AG04450 (cell line): ENCODE measurements around the gene MYO1E. TPM values are rescaled to one million over a fixed set of nuclear protein-coding genes. Genes with fewer than 3 reads are reported as not detected.

Source experiments
- CTCF ChIA-PET: fragments of 300-600, 350-600 bp; formaldehyde crosslinking; extraction: SDS; loops from one replicate; lab custom pipeline; 2022; ENCODE audit warnings: antibody characterized with exemption, inconsistent platforms; lab: Charles Lee
- POLR2A ChIA-PET: fragments of 350-600 bp; formaldehyde crosslinking; extraction: SDS; loops from one replicate; lab custom pipeline; 2021; ENCODE audit warnings: antibody characterized with exemption, inconsistent platforms; lab: Yijun Ruan, JAX
- DNase-seq: peaks from one replicate; pipeline ENCODE4 v3.0.0-alpha.2; 2011; ENCODE audit warnings: low read depth, low spot score
- H3K27ac ChIP-seq: one replicate; pipeline ENCODE4 v1.5.1; 2012; ENCODE audit warnings: low read depth, low read length, control low read depth
- H3K27me3 ChIP-seq: one replicate; pipeline ENCODE4 v1.6.0; 2012; ENCODE audit warnings: low read length; ENCODE audit not compliant: control insufficient read depth, insufficient read depth
- H3K4me3 ChIP-seq: 2 replicates; pipeline ENCODE4 v1.5.1; 2011; ENCODE audit warnings: mild to moderate bottlenecking, low read depth, low read length, control low read depth
- H3K9me3 ChIP-seq: 2 replicates; pipeline ENCODE4 v1.5.1; 2012; ENCODE audit warnings: low read length; ENCODE audit not compliant: control insufficient read depth, insufficient read depth
- polyA plus RNA-seq: library from polyadenylated mRNA; depleted of rRNA; stranded (reverse); fragments of >200 nt; gene quantifications from 2 replicates; pipeline ENCODE4 v1.2.3, GENCODE V29; 2011
- TF ChIP-seq, protein P1 (sequence below): IDR thresholded peaks from 2 replicates; pipeline ENCODE4 v1.5.1; 2011; ENCODE audit warnings: low read depth, low read length, control low read depth, inconsistent platforms

The MYO1E gene
- polyA plus RNA-seq, 1 experiment, result 49.1 TPM

DNA sequence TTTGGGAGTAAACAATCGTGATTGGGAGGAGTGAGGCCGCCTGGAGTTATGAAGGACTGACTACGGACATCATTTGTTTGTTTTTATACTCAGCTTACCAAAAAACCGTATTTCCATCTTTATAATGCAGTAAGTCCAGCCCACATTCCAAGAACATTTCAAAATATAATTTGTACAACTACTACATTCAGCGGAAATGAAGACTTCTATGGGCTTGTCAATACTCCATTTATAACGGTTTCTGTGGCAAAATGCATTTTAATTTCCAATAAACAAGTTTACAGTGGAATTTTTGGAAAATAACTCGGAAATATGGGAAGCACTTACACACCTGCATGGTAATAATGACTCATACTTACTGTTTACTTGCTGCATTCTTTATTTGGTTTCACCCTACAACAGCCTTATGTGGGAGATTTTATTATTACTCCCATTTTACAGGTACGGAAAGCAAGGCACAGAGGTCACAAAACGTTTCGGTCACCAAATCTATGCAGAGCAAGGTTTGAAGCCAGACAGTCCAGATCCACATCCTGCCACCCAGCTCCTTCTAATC is 103.7 kb downstream of the MYO1E start:
- ChIA-PET CTCF (interaction anchor here (1.8 kb wide), 1 partner anchor 22 kb away, joined by 7 read pairs; no protein-coding TSS in a partner anchor), POLR2A (interaction anchor here (0.6 kb wide), 1 partner anchor 14 kb away, joined by 3 read pairs; no protein-coding TSS in a partner anchor)
- H3K9me3 ChIP-seq, result no peaks in the 10 kb centered on the region
- no peak for DNase-seq
- TF ChIP-seq, protein P1, sequence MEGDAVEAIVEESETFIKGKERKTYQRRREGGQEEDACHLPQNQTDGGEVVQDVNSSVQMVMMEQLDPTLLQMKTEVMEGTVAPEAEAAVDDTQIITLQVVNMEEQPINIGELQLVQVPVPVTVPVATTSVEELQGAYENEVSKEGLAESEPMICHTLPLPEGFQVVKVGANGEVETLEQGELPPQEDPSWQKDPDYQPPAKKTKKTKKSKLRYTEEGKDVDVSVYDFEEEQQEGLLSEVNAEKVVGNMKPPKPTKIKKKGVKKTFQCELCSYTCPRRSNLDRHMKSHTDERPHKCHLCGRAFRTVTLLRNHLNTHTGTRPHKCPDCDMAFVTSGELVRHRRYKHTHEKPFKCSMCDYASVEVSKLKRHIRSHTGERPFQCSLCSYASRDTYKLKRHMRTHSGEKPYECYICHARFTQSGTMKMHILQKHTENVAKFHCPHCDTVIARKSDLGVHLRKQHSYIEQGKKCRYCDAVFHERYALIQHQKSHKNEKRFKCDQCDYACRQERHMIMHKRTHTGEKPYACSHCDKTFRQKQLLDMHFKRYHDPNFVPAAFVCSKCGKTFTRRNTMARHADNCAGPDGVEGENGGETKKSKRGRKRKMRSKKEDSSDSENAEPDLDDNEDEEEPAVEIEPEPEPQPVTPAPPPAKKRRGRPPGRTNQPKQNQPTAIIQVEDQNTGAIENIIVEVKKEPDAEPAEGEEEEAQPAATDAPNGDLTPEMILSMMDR, result no peak
- H3K27ac ChIP-seq, result no peak overlapping the region
- no peak overlapping the region for H3K4me3 ChIP-seq
- H3K27me3 ChIP-seq, result no peaks in the 10 kb centered on the region

DNA sequence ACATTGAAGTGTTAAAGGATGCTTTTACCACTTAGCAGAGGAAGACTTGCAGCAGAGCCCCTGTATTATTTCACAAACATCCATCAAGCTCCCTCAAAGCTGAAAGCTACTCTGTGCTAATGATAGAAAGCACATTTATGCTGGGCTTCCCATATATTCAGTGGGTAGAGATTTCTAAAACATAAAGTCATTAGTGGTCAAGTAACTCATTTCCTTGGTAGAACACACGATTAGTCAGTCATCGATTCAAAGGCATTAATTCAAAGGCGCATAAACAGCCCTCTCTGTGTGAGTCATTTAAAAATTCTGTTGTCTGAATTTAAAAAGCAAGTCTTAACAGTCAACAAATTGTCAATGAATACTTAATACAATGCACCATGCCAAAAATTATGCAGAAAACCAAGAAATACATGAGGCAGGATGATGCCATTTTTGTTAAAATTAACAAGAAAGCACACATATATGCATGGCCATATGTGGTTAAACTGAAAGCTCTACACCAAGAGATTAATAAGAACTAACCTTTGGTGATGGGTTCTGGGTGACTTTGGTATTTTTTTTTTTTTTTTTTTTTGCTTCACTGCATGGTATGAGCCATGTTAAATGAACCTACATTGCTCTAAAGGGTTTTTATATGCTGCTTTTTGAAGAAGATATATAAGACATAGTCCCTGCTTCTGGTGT is 104.4 kb downstream of the MYO1E start:
- H3K27me3 ChIP-seq, result no peaks in the 10 kb centered on the region
- no peaks in the 10 kb centered on the region for H3K9me3 ChIP-seq
- H3K27ac ChIP-seq, result no peak overlapping the region
- no peak for DNase-seq
- no peak overlapping the region for H3K4me3 ChIP-seq
- ChIA-PET POLR2A (interaction anchor here (0.6 kb wide), 1 partner anchor 15 kb away, joined by 3 read pairs; no protein-coding TSS in a partner anchor), CTCF (interaction anchor here (0.6 kb wide), 1 partner anchor 46 kb away, joined by 3 read pairs; no protein-coding TSS in a partner anchor)
- TF ChIP-seq, protein P1, result no peak

DNA sequence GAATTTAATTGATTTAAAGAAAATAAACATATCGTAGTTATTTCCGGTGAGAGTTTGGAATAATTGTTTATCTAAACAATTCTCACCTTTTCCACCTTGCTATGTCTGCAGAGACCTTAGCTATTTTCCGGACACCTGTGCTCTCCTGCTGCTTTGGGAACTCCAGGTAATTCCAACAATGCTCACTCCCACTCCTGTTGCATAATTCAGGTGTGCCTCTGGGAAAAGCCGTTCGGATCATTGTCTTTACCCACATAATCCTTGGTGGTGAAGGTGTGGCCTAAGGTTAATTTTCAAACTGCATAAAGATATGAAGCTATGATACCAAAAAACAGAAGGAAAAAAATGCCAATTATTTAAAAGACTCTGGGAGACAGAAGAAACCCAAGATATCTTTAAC is 106.6 kb downstream of the MYO1E start:
- TF ChIP-seq, protein P1, result no peak
- Histone ChIP-seq H3K27ac (no peak overlapping the region), H3K4me3 (no peak overlapping the region), H3K9me3 (no peaks in the 10 kb centered on the region), H3K27me3 (no peaks in the 10 kb centered on the region)
- no peak for DNase-seq
- ChIA-PET CTCF (interaction anchor here (0.6 kb wide), 1 partner anchor 425 kb away, joined by 3 read pairs; no protein-coding TSS in a partner anchor), POLR2A (no interaction called here)

DNA sequence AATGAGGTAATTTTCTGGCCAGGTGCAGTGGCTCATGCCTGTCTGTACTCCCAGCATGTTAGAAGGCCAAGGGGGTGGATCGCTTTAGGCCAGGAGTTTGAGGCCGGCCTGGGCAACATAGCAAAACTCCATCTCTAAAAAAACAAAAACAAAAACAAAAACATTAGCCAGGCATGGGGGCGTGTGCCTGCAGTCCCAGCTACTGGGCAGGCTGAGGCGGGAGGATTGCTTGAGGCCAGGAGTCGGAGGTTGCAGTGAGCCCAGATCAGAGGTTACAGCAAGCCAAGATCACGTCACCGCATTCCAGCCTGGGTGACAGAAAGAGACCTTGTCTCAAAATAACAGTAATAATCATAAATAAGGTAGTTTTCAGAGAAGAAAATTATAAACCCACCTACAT is 110.4 kb downstream of the MYO1E start:
- Histone ChIP-seq H3K9me3 (no peaks in the 10 kb centered on the region), H3K4me3 (no peak overlapping the region), H3K27me3 (no peaks in the 10 kb centered on the region), H3K27ac (no peak overlapping the region)
- TF ChIP-seq, protein P1, result no peak
- ChIA-PET CTCF (interaction anchor here (8.1 kb wide), 1 partner anchor 16 kb away, joined by 44 read pairs; no protein-coding TSS in a partner anchor), POLR2A (interaction anchor here (0.6 kb wide), 1 partner anchor 9 kb away, joined by 3 read pairs; no protein-coding TSS in a partner anchor)
- DNase-seq, result no peak

DNA sequence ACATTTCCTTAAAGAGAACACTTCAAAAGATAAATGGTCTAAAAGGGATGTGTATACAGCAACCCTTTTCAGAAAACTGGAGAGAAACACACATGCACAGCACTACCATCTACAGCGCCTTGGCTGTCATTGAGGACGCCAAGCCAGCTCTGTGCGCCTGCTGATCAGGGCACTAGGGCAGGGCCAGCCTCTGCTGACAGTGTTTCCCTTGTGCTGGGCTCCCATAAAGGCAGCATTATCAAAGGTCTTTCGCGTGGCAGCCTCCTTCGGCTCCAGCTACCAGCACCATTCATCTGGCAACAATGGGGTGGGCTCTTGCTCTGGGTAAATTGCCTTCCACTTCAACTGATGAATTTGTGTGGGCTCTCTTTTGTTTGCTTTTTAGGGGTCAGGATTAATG is 112.6 kb downstream of the MYO1E start:
- ChIA-PET CTCF (interaction anchor here (8.1 kb wide), 1 partner anchor 14 kb away, joined by 44 read pairs; no protein-coding TSS in a partner anchor), POLR2A (no interaction called here)
- Histone ChIP-seq H3K4me3 (no peak overlapping the region), H3K9me3 (no peaks in the 10 kb centered on the region), H3K27me3 (no peaks in the 10 kb centered on the region), H3K27ac (no peak overlapping the region)
- no peak for DNase-seq
- TF ChIP-seq, protein P1, result no peak
